ENCODE data around the gene ANLN.

Gene ANLN

GRCh38 chr7:36409180-36409579 lies 19.5 kb downstream of the ANLN start:
- DNase-seq: no peak

DNA sequence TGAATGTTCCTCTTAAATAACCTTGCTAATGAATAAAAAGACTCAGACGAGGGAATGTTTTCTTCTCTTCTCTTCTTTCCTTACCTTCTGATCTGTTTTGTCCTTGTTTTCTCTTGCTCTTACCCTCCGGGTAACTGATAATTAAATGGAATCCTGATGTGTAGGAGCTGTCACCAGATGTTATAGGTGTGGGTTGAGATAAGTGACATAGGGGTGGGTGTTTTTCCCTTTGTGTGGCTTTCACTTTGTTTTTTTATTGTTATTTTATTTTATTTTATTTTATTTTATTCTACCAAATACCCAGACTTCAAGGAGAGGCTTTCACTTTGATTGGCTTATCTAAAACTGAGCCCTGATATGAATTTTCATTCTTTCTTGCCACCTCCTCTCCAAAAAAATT lies 25.5 kb downstream of the ANLN start:
- no peak for DNase-seq

GRCh38 chr7:36416251-36416650 lies 26.6 kb downstream of the ANLN start:
- no peak for DNase-seq

DNA sequence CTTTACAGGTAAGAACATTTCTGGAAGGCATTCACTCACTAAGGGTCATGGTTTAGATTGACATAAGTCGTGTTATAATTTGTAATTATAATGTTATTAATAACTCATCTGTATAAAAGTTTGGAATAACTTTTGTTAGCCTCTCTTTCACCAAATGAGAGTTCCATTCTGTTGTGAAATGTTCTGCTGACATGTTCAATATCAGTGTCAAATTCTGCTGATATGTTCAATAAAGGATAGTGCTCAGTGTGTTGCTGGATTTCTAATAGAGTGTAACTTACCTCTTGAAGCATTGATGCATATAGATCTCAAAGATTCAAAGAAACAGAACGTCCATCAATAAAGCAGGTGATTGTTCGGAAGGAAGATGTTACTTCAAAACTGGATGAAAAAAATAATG lies 30.6 kb downstream of the ANLN start:
- DNase-seq: no peak

GRCh38 chr7:36422072-36422471 lies 32.4 kb downstream of the ANLN start:
- no peak for DNase-seq

DNA sequence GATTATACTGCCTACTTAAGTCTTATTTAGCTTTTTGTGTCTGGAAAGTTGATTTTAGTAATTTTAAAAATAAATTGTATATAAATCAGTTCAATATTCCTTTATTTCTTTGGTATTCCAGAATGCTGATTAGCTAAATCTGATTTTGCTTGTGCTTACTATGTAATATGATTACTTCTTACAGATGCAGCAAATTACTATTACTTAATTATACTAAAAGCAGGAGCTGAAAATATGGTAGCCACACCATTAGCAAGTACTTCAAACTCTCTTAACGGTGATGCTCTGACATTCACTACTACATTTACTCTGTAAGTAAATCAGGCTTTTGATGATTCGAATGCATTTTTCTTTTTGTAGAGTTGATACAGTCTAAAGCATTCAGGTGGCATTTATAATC lies 34.0 kb downstream of the ANLN start:
- DNase-seq: no peak

DNA sequence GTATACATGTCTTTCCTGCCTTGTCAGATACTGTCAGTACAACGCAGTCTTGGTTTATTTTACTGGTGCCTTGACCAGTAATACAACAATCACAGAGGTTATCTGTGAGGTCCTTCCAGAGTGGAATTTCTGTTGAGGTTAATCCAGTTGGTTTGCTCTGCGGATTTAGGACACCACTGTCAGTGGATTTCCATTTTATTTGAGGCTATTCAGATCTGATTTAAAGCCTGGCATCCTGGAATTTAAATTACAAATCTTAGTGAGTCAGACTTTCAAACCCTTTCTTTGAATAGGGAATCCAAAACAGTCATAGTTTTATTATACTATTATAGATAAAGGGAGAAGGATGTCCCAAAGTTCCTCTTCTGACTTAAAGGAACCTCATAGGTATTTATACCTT lies 40.5 kb downstream of the ANLN start:
- DNase-seq: no peak

DNA sequence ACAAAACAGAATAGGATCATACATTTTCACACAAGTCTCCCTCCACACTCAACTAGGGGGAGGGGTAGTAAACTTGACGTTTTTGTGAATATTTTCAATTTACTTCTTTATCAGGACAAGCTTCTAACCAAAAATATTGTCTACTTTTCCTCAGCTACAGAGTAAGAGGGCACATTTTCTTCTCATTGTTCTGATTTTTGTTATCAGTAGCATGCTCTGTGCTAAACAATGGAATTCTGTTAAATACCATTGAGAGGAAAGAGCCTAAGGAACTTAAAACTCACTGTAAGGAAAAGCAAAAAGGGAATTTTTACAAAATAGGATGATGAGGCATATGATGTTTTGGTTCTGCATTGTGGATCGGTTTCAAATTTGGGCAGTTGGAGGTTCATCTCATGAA lies 41.2 kb downstream of the ANLN start:
- no peak for DNase-seq

DNA sequence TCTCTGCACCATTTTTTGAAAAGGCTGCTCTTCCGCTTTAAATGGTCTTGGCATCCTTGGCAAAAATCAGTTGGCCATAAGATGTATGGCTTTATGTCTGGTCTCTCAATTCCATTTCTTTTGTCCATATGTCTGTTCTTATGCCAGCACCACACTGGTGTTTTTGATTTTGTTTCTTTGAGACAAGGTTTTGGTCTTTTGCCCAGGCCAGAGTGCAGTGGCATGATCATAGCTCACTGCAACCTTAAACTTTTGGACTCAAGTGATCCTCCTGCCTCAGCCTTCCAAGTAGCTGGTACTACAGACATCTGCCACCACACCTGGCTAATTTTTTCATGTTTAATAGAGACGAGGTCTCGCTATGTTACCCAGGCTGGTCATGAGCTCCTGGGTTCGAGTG lies 48.5 kb downstream of the ANLN start:
- no peak for DNase-seq

DNA sequence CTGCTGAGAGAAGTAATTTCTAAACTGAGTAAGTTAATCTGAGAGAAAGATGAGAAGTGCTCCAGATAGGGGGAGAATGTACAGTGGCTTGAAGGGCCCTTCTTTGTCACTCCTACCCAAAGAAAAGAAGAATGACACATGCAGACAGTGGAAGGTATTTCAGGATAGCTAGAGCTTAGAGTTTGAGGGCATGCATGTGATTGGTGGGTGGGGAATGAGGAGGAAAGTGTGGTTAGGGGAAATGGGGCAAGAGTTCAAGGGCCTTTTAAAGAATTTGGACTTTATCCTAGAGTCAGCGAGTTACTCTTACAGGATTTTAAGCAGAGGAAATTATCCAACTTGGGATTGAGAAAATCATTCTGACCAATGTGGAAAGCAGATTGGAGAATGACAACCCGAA lies 50.0 kb downstream of the ANLN start:
- no peak for DNase-seq

DNA sequence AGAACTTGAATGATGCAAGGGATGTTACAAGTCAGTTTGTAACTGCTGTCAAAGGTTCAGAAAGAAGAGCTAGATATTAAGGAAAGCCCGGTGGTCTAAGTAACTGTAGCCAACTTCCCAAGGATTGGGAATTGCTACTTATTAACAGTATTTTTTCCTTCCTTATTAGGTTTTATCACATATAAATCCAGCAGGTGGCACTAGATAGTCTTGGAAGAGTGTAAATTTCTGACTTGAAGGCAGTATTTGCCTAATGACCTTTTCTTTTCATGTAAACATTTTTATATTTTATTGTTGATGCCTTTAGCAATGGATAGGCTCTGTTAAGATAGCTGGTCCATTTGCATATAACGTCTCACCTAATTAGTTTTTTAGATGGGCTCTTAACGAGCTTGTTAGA lies 51.2 kb downstream of the ANLN start:
- DNase-seq: peak in 1 of 51 donors; percentile 25

GRCh38 chr7:36441344-36442022 lies 51.8 kb downstream of the ANLN start:
- no peak for DNase-seq

GRCh38 chr7:36448781-36449379 lies 59.2 kb downstream of the ANLN start:
- DNase-seq: no peak

DNA sequence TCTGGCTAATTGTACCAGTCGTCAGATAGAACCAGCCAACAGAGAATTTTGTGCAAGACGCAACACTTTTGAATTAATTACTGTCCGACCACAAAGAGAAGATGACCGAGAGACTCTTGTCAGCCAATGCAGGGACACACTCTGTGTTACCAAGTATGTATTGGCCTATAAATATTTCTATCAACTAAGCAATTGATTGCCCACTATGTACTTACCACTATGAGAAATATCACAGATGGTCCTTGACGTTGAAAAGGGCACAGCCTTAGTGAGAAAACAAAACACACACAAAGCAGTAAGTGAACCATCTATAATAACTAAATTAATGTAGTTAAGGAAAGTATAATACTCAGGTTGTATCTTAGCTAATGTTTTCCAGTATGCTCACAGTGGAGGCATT lies 60.0 kb downstream of the ANLN start:
- DNase-seq: no peak

GRCh38 chr7:36453769-36454168 lies 64.1 kb downstream of the ANLN start:
- DNase-seq: no peak

DNA sequence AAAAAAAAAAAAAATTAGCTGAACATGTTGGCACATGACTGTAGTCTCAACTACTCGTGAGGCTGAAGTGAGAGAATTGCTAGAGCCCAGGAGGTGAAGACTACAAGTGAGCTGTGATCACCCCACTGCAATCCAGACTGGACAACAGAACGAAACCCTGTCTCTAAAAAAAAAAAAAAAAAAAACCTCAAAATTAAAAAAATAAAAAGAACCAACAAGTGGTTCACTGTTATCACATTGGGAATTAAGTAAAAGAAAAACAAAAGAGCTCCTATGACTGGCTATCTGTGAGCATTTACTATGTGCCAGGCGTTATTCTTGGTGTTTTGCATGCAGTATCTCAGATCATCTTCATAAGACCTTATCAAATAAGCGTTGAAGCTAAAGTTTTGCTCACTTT lies 66.0 kb downstream of the ANLN start:
- DNase-seq: no peak

DNA sequence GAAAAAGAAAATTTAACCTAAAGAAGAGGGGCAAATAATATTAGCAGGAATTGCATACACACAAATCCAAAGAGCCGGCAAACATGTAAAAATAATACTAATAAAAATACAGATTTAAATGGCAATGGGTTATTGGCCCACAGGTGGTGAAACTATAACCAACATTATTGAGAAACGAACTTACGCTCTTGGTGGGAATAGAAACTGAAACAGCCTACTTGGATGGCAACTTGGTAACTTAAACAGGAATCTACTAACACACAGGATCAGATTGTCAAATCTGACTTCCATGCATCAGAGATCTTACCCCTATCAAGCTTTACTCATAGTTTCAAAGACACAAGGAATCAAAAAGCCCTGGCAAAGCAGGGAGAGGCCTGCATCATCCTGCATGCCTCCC lies 66.5 kb downstream of the ANLN start:
- DNase-seq: no peak

DNA sequence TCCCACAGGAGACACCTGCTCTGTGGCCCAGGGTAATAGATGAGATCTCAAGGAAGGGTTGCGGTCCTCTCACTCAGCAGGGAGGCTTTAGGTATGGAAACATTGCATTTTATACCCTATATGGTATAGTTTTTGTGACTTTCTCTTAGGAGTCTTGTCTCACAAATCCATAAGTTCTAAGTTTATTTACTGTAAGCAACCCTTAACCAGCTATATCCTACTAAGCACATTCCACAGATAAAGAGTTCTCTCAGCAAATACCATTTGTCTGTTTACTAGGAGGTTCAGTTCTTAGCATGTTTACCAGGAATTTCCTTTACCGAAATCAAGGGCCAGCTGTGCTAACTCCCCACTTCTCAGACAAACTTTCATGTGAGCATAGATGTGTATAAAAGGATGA lies 66.9 kb downstream of the ANLN start:
- DNase-seq: no peak

DNA sequence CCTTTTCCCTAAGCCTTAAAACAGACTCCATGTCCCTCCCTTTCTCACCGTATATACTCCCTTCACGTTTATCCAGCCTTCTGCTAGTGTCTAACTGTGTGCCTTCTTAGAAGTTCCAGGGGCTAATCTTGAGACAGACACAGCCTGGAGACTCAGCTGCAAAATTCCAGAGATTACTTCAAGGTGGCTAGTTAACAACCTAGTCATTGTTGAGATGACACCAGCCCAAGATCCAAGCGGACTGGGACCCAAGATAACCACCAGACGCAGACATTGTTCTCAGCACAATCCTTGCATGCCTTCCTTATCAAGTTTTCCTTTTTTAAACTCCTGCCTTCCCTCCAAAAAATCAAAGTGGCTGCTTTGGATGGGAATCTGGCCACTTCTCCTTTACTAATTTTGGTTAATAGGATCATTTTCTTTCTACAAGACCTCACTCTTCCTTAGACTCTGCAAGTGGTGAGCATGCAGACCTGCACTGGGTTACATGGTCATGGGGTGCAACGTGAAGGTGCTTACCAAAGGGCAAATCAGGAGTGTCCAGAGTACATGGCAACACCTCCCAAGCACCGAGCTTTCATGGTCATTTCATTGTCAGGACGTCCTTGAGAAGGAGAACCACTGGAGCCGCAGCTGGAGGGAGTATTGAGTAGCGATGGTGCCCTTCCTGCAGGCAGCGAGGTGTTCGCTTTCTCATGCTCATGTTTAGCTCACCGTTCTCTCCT lies 69.7 kb downstream of the ANLN start:
- DNase-seq: no peak

DNA sequence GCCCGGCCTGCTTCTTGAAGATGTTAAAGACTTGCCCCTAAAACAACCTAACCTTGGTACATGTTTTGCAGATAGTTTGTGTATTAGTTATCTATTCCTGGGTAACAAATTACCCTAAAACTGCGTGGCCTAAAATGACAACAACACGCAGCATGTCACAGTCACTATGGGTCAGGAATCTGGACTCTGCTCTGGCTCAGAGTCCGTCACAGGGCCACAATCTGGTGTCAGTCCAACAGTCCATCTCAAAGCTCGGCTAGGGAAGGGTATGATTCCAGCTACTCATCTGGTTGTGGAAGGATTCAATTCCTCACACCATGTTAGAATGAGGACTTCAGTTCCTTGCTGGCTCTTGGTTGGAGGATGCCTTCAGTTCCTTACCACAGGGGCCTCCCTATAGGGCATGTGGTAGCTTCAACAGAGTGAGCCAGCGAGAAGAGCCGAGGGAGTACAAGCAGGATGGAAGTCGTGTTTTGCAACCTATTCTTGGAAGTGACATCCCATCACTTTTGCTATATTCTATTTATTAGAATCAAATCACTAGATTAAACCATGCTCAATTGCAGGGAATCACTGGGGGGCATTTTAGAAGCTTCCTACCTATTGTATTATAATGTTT lies 71.3 kb downstream of the ANLN start:
- no peak for DNase-seq

DNA sequence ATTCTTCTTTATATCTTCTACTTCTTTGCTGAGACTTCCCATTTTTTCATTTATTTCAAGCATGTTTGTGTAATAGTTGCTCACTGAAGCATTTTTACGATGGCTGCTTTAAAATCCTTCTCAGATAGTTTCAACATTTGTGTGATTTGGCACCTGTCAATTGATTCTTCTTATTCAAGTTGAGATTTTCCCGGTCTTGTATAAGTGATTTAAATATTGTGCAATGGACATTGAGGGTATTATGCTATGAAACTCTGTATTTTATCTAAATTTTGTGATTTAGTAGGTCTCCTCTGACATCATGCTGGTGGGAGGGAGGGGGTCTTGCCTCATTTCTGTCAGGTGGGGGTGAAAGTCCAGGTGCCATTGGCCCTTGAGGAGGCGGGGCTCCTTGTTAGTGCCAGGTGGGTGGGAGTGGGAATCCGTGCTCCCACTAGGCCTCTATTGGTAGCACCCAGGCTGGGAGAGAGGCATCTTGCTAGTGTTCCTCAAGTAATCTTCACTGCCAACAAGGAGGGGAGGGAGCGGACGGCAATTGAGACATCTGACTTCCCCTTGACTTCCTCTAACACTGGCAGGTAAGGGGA lies 73.0 kb downstream of the ANLN start:
- DNase-seq: no peak

DNA sequence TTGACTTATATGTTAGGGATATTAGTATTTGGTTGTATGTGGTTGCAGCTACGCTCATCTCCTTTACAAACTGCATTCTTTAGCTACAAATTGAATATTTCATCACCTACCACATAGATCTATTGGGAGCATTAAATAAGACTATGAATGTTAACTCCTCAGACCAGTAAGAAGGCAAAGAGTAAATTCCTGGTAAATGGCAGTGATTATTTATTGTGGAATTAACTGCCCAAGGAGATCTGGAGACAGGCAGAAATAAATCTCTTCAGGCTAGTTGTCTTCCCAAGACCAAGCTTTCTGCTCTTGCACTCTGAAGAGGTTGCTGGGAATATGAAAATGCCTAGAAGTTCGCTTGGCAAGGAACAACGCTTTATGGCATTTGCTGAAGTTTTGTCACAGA lies 74.6 kb downstream of the ANLN start:
- no peak for DNase-seq

Data from hypothalamus (tissue), 51 donors.